ENCODE data around the gene NDUFAF3. TPM values are rescaled to one million over a fixed set of nuclear protein-coding genes. Genes with fewer than 3 reads are reported as not detected.

Gene NDUFAF3
- polyA plus RNA-seq, 4 donors, result 56.8 to 82.4 (median 72.1) TPM

GRCh38 chr3:49034650-49035049 lies 12.7 kb downstream of the NDUFAF3 start:
- FAIRE-seq (no peak), DNase-seq (no peak)
- no peaks in the 10 kb centered on the region for H3K4me1 ChIP-seq (ENCODE audit: control insufficient read depth in 3 of 3, insufficient read depth in 2 of 3, low read depth in 1 of 3, low read length in 2 of 3)

GRCh38 chr3:49035281-49035680 lies 13.4 kb downstream of the NDUFAF3 start:
- no peaks in the 10 kb centered on the region for H3K9me3 ChIP-seq (ENCODE audit: control insufficient read depth in 2 of 2, insufficient read depth in 1 of 2, low read depth in 1 of 2, low read length in 1 of 2)
- H3K4me3 ChIP-seq (ENCODE audit: low read depth in 1 of 3, low read length in 3 of 3), result no peak overlapping the region
- no peaks in the 10 kb centered on the region for H3K4me1 ChIP-seq (ENCODE audit: control insufficient read depth in 3 of 3, insufficient read depth in 2 of 3, low read depth in 1 of 3, low read length in 2 of 3)
- peaks cover 0 to 80% (median 25%) of the 10 kb centered on the region in 3 donors for H3K36me3 ChIP-seq (ENCODE audit: control insufficient read depth in 3 of 3, insufficient read depth in 2 of 3, low read depth in 1 of 3, low read length in 3 of 3)
- 91 to 98% (median 93%) methylated on average over 3 of the region's 3 CpGs for WGBS, 3 donors
- H3K27me3 ChIP-seq (ENCODE audit: control insufficient read depth in 3 of 3, insufficient read depth in 3 of 3, low read length in 3 of 3), result no peaks in the 10 kb centered on the region
- no peak overlapping the region for H3K27ac ChIP-seq (ENCODE audit: low read depth in 1 of 3, low read length in 2 of 3)
- DNase-seq (no peak), FAIRE-seq (no peak)

More at GRCh38 chr3:49034650-49035049, 12.7 kb downstream of the NDUFAF3 start:
- WGBS, 3 donors, result 90 to 100% (median 97%) methylated on average over 2 of the region's 2 CpGs
- H3K4me3 ChIP-seq (ENCODE audit: low read depth in 1 of 3, low read length in 3 of 3), result no peak overlapping the region
- H3K9me3 ChIP-seq (ENCODE audit: control insufficient read depth in 2 of 2, insufficient read depth in 1 of 2, low read depth in 1 of 2, low read length in 1 of 2), result no peaks in the 10 kb centered on the region
- peaks cover 0 to 80% (median 22%) of the 10 kb centered on the region in 3 donors for H3K36me3 ChIP-seq (ENCODE audit: control insufficient read depth in 3 of 3, insufficient read depth in 2 of 3, low read depth in 1 of 3, low read length in 3 of 3)
- no peaks in the 10 kb centered on the region for H3K27me3 ChIP-seq (ENCODE audit: control insufficient read depth in 3 of 3, insufficient read depth in 3 of 3, low read length in 3 of 3)
- no peak overlapping the region for H3K27ac ChIP-seq (ENCODE audit: low read depth in 1 of 3, low read length in 2 of 3)

GRCh38 chr3:49053543-49053942 lies 31.6 kb downstream of the NDUFAF3 start:
- Histone ChIP-seq H3K27me3 (ENCODE audit: control insufficient read depth in 3 of 3, insufficient read depth in 3 of 3, low read length in 3 of 3) (no peaks in the 10 kb centered on the region), H3K4me3 (ENCODE audit: low read depth in 1 of 3, low read length in 3 of 3) (no peak overlapping the region), H3K9me3 (ENCODE audit: control insufficient read depth in 2 of 2, insufficient read depth in 1 of 2, low read depth in 1 of 2, low read length in 1 of 2) (no peaks in the 10 kb centered on the region), H3K4me1 (ENCODE audit: control insufficient read depth in 3 of 3, insufficient read depth in 2 of 3, low read depth in 1 of 3, low read length in 2 of 3) (no peaks in the 10 kb centered on the region), H3K36me3 (ENCODE audit: control insufficient read depth in 3 of 3, insufficient read depth in 2 of 3, low read depth in 1 of 3, low read length in 3 of 3) (peaks cover 12 to 57% (median 31%) of the 10 kb centered on the region in 3 donors), H3K27ac (ENCODE audit: low read depth in 1 of 3, low read length in 2 of 3) (no peak overlapping the region)
- DNase-seq (no peak), FAIRE-seq (no peak)
- WGBS, 3 donors, result 85 to 96% (median 95%) methylated on average over 1 of the region's 1 CpG

DNA sequence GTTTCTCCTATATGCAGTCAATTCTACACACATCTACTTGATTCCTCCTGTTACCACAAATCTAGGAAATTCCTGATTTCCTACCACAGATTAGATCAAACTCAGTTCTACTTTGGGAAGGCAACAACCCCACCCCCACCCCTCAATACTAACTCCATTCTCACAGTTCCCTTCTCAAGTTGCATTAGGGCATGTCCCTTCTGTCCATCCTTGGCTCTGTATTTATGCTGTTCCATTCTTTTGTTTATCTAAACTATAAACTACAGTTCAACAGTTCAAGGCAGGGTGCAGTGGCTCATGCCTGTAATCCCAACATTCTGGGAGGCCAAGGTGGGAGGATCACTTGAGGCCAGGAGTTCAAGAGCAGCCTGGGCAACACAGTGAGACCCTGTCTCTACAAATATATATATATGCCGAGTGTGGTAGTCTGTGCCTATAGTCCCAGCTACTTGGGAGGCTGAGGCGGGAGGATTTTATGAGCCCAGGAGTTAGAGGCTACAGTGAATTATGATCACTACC lies 32.5 kb downstream of the NDUFAF3 start:
- no peak for FAIRE-seq

DNA sequence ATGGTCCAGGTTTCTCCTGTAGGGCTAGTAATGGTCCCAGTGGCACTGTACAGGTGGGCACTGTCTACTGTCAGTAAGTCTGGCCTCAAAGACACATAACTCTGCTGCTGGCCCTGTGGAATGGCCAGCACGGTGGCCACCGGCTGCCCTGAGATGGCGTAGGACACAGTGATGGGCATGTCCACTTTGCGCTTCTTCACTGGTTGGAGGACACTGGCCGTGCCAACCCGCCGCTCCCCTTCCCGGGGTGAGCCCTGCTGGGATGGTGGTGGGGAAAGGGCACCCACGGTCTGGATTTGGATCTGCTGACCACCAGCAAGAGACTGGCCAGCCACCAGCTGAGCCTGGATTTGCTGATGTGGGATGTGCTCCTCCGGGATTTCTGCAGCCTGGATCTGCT lies 35.3 kb downstream of the NDUFAF3 start:
- H3K4me3 ChIP-seq (ENCODE audit: low read depth in 1 of 3, low read length in 3 of 3), result no peak overlapping the region

More for the DNA sequence above, 32.5 kb downstream of the NDUFAF3 start:
- peaks cover 12 to 52% (median 31%) of the 10 kb centered on the region in 3 donors for H3K36me3 ChIP-seq (ENCODE audit: control insufficient read depth in 3 of 3, insufficient read depth in 2 of 3, low read depth in 1 of 3, low read length in 3 of 3)
- no peak for DNase-seq
- H3K4me3 ChIP-seq (ENCODE audit: low read depth in 1 of 3, low read length in 3 of 3), result no peak overlapping the region
- WGBS, 3 donors, result 94 to 100% (median 98%) methylated on average over 2 of the region's 2 CpGs
- H3K4me1 ChIP-seq (ENCODE audit: control insufficient read depth in 3 of 3, insufficient read depth in 2 of 3, low read depth in 1 of 3, low read length in 2 of 3), result no peaks in the 10 kb centered on the region
- H3K9me3 ChIP-seq (ENCODE audit: control insufficient read depth in 2 of 2, insufficient read depth in 1 of 2, low read depth in 1 of 2, low read length in 1 of 2), result no peaks in the 10 kb centered on the region
- H3K27me3 ChIP-seq (ENCODE audit: control insufficient read depth in 3 of 3, insufficient read depth in 3 of 3, low read length in 3 of 3), result no peaks in the 10 kb centered on the region
- no peak overlapping the region for H3K27ac ChIP-seq (ENCODE audit: low read depth in 1 of 3, low read length in 2 of 3)

DNA sequence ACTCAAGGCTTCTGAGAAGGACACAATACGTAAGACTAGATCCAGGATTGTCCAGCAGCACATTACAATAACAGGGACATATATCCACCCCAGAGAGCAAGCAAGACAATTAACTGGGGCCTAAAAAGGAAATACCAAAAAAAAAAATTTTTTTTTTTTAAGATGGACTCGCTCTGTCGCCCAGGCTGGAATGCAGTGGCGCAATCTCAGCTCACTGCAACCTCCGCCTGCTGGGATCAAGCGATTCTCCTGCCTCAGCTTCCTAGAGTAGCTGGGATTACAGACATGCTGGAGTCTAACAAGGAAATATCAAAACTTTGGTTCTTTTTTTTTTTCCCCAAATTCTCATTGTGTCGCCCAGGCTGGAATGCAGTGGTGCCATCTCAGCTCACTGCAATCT lies 36.1 kb downstream of the NDUFAF3 start:
- DNase-seq (no peak), FAIRE-seq (no peak)
- no peak overlapping the region for H3K4me3 ChIP-seq (ENCODE audit: low read depth in 1 of 3, low read length in 3 of 3)
- H3K27ac ChIP-seq (ENCODE audit: low read depth in 1 of 3, low read length in 2 of 3), result no peak overlapping the region
- no peaks in the 10 kb centered on the region for H3K9me3 ChIP-seq (ENCODE audit: control insufficient read depth in 2 of 2, insufficient read depth in 1 of 2, low read depth in 1 of 2, low read length in 1 of 2)
- H3K36me3 ChIP-seq (ENCODE audit: control insufficient read depth in 3 of 3, insufficient read depth in 2 of 3, low read depth in 1 of 3, low read length in 3 of 3), result peaks cover 11 to 60% (median 25%) of the 10 kb centered on the region in 3 donors
- 89 to 97% (median 96%) methylated on average over 7 of the region's 7 CpGs for WGBS, 3 donors
- no peaks in the 10 kb centered on the region for H3K27me3 ChIP-seq (ENCODE audit: control insufficient read depth in 3 of 3, insufficient read depth in 3 of 3, low read length in 3 of 3)
- no peaks in the 10 kb centered on the region for H3K4me1 ChIP-seq (ENCODE audit: control insufficient read depth in 3 of 3, insufficient read depth in 2 of 3, low read depth in 1 of 3, low read length in 2 of 3)

More for the DNA sequence above, 35.3 kb downstream of the NDUFAF3 start:
- FAIRE-seq (no peak), DNase-seq (no peak)
- Histone ChIP-seq H3K27ac (ENCODE audit: low read depth in 1 of 3, low read length in 2 of 3) (no peak overlapping the region), H3K4me1 (ENCODE audit: control insufficient read depth in 3 of 3, insufficient read depth in 2 of 3, low read depth in 1 of 3, low read length in 2 of 3) (no peaks in the 10 kb centered on the region), H3K27me3 (ENCODE audit: control insufficient read depth in 3 of 3, insufficient read depth in 3 of 3, low read length in 3 of 3) (no peaks in the 10 kb centered on the region), H3K9me3 (ENCODE audit: control insufficient read depth in 2 of 2, insufficient read depth in 1 of 2, low read depth in 1 of 2, low read length in 1 of 2) (no peaks in the 10 kb centered on the region), H3K36me3 (ENCODE audit: control insufficient read depth in 3 of 3, insufficient read depth in 2 of 3, low read depth in 1 of 3, low read length in 3 of 3) (peaks cover 11 to 60% (median 27%) of the 10 kb centered on the region in 3 donors)
- WGBS, 3 donors, result 95 to 96% (median 96%) methylated on average over 8 to 10 of the region's 10 CpGs

Other genes starting within 250 kb of the NDUFAF3 start
- 10 to 100 TPM in 3 of 4 donors, 1 to 10 TPM in 1; 8.9 to 24.1 (median 15.5) TPM for gene PRKAR2A, start 174.2 kb upstream of the NDUFAF3 start, polyA plus RNA-seq
- 100 to 1,000 TPM in 1 of 4 donors, 10 to 100 TPM in 3; 38.3 to 150 (median 76.4) TPM for gene SLC25A20, start 123.2 kb upstream of the NDUFAF3 start, polyA plus RNA-seq
- 10 to 100 TPM; 42.7 to 70.1 (median 47.2) TPM for gene ARIH2, start 103.3 kb upstream of the NDUFAF3 start, polyA plus RNA-seq
- gene P4HTM, start 31.9 kb upstream of the NDUFAF3 start, polyA plus RNA-seq, result 10 to 100 TPM; 30.6 to 47.6 (median 39.6) TPM
- gene WDR6, start 14.7 kb upstream of the NDUFAF3 start, polyA plus RNA-seq, result 100 to 1,000 TPM in 3 of 4 donors, 10 to 100 TPM in 1; 98.5 to 174 (median 146) TPM
- 10 to 100 TPM; 22.0 to 31.4 (median 23.2) TPM for gene DALRD3, start 3.5 kb upstream of the NDUFAF3 start, polyA plus RNA-seq
- gene IMPDH2, start 7.3 kb downstream of the NDUFAF3 start, polyA plus RNA-seq, result 100 to 1,000 TPM in 2 of 4 donors, 10 to 100 TPM in 2; 47.2 to 260 (median 141) TPM
- 10 to 100 TPM; 27.9 to 57.8 (median 38.8) TPM for gene QRICH1, start 72.0 kb downstream of the NDUFAF3 start, polyA plus RNA-seq
- 100 to 1,000 TPM; 292 to 425 (median 377) TPM for gene QARS1, start 82.6 kb downstream of the NDUFAF3 start, polyA plus RNA-seq
- 10 to 100 TPM; 20.1 to 39.6 (median 24.2) TPM for gene USP19, start 98.7 kb downstream of the NDUFAF3 start, polyA plus RNA-seq
- 100 to 1,000 TPM; 124 to 598 (median 246) TPM for gene LAMB2, start 110.9 kb downstream of the NDUFAF3 start, polyA plus RNA-seq
- 10 to 100 TPM; 13.0 to 24.2 (median 17.9) TPM for gene CCDC71, start 144.2 kb downstream of the NDUFAF3 start, polyA plus RNA-seq
- gene KLHDC8B, start 149.5 kb downstream of the NDUFAF3 start, polyA plus RNA-seq, result 10 to 100 TPM in 2 of 4 donors, 1 to 10 TPM in 2; 6.3 to 58.0 (median 13.8) TPM

Data from small intestine (tissue), 7 donors.